Measurements from ENCODE around the gene NXPH1.

Gene NXPH1

DNA sequence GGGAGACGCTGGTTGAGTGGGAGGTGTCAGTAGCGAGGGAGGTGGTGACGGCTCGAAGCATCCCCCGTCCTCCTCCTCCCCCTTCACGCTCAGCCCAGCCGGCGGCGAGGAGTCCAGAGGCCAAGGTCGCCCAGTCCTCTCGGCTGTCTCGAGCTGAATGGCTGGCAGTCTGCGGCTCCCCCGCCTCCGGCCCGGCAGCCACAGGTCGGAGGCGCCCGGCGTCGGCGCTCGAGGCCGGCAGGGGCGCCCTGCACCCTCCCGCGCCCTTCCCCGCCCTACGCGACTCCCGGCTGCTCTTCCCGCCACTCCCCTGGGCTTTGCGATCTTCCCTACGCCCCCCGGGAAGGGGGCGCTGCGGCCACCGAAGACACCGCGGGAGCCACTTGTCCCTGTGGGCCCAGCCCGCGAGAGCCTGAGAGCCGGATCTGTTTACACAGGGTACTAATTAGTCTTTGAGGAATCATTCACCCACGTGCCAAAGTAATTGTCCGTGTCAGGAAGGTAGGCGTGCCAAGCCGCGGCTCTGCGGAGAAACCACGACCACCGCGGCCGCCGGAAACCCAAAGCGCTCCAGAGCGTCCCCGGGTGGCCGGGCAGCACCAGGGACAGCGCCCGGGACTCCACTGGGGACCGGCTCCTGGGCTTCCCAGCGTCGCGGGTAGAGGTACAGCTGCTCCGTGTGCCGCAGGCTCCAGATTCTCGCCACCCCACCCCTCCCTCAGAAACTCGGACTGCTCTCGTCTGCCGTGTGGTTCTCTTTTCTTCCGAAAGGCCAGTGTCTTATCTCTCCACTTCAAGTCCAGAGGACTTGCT is at the start of gene NXPH1:
TSS of gene NXPH1 (plus strand) at position 133 of the 813 bp plus-strand sequence.
- no peak for DNase-seq

DNA sequence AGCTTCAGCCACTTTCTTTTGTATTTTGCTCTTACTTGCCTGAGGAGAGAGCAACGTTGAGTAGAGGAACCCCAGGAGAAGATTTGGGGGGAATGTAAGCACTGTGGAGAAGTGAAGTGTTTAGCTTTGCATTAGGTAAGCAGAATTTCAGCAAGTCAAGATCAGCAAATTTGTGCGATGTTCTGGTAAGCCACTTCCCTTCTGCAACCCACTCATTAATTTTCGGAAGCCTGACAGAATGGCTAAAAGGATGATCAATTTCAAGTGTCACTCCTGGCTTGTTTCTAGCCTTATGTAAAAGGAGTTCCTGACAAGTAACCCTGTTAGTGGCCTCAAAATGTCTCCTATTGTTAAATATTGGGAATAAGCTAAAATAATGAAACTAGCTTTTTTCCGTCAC is 48.5 kb upstream of the NXPH1 start:
- DNase-seq: no peak

DNA sequence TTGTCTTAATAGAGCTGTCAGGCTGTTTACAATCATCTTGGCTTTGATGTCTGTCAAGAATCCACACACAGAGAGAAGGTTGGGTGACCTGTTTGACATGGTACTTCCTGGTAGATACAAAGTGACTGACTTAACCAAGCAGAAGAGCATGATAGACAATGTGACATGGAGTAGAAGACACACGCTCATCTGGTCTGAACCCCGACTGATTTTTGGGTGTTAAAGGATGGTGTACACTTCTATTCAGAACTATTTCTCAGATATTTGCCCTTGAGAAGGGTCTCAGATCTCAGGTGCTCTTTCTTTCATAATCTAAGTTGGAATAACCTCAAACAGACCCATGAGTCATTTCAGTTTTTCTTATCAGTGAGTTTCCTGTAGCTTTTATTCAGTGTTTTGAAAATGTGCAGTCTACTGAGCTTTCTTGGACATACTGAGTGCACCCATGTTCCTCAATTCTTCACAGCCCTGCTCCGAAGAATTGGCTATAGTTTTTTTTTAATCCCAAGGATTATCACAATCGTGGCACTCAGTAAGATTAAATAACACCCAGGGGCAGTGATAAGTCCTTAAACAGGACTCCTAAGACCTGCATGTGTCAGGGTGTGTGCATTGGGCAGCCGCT is 46.4 kb upstream of the NXPH1 start:
- no peak for DNase-seq

DNA sequence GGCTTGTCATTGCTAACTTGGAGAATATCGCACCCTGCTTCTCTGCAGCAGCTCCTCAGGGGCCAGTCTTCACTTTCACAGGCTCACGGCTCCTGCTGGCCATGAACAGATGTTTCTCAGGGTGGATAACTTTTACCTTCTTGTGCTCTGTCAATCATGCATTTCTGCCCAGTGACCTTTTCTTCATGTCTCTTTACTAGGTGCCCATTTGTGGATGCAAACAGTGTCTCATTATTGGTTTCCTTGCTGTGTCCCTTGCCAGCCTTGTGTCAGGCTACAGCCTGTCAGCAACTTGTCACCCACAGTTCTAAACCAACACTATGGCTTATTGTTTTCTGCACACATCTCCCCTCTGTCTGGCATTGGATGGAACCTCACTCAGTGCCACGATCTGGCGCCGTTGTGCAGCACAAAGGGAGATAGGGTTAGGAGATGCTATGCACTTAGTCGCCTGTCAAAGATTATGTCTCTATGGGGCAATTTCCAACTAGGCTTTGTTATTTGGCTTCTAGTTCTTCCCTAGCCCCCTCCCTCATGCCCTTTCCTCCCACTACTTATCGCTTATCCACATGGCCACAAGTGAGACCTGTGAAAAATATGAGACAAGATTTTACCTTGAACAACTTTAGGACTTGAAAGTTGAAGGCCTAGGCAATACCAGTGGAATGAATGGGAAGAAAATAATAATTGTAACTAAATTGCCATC is 45.7 kb upstream of the NXPH1 start:
- DNase-seq: no peak

DNA sequence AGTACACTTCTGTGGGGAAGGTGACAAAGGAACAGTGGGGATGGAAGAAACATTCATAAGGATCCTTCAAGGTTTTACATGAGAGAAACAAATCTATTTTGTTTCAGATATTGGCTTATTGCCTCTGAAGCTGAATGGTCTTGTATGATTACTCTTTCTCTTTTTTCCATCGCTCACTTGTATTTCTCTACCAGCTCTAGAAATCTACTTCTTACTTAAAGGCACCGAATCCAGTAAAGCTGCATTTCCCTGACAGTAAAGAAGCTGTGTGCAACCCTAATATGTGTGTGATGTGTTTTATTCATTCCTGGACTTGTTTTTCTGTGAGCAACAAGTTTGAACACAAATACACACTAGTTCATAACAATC is 45.2 kb upstream of the NXPH1 start:
- DNase-seq: no peak

DNA sequence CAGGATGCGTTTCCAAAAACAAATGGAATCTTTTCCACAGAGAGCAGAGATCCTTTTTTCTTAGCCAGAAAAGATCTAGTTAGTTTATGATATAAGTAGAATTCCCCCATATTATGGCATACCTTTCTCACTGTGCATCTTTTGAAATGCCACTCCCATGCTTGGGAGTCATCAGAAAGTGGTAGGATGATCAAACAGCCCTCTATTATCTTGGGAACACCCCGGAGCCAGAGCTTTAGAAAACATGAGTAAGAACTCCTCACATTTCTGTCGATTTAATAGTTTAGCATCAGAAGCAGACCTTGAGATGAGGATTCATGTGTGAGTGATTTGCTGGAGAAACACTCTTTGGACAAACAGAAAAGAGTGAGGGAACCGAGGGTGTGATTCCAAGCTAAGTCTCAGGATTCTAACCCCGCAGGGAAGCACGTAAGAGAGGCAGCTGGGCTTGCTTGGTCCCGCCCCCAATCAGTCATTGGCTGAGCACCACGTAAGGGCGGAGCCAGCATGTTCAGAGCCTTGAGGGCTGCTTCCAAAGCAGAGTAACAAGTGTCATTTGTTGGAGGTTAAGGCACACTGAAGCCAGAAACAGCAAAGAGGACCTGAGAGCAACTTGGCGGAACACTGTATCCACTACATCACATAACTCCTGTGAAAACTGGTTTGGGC is 43.7 kb upstream of the NXPH1 start:
- no peak for DNase-seq

DNA sequence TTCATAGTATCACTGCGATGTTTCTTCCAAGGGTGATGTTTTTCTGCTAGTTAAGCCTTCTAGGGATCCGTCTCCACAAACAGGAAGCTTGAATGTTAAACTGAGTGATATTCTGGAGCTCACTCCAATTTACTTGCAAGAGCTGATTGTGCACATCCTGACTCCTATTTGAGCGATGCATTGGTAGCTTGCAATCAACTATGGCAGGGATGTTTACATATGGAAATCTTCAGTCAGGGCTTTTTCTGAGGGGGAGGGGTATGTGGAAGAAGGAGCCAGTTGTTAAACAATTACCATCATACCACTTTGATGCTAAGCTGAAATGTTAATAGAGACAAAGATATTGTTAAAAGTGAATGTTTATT is 43.2 kb upstream of the NXPH1 start:
- DNase-seq: no peak

DNA sequence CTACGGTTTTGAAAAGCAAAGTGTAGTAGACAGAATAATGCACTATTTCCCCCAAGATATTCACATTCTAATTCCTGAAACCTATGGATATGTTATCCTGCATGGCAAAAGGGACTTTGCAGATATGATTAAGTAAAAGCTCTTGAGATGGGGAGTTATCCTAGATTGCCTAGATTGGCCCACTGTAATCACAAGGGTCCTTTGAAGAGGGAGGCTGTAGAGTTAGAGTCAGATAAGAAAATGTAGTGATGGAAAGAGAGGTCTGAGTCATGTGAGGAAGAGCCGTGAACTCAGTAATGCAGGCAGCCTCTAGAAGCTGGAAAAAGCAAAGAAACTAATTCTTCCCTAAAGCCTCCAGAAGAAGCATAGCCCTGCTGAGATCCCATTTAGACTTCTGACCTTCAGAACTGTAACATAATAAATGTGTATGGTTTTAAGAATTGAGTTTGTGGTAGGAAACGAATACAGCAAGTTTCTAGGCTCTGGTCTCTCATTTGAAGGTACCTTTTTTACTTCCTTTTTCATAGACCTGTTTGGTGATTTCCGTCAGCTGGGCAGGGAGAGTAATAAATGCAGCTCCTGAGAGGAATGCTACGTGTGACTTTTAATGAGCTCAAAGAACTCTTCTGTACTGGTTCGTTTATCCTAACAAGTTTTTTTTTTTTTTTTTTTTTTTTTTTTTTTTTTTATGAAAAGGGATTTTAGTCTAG is 41.9 kb upstream of the NXPH1 start:
- DNase-seq: no peak

DNA sequence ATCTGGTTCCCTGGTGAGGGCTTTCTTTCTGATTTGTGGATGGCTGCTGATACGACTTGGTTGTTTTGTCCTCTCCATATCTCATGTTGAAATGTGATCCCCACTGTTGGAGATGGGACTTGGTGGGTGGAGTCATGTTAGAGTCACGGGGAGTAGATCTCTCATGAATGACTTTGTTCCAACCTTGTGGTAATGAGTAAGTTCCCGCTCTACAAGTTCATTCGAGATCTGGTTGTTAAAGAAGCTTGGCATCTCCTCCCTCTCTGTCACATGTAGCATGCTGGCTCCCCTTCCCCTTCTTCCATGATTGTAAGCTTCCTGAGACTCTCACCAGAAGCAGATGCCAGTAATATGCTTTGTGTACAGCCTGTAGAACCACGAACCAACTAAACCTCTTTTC is 37.1 kb upstream of the NXPH1 start:
- DNase-seq: no peak

DNA sequence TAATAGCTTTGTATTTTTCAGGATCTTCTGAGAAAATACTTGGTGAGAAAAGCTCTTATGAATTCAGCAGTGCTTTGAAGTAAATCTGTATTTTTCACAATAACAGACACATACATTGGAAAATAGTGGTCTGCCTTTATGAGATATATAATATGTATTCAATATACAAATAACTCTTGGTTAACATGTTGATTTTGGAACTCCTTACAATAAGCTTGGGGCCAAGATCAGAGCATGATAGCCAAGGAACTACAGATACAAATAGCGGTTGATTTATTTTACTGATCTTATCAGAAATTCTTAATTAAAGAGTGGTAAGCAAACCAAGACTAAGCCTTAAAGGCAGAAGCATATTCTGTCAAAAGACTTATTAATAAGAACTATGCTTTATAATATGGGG is 24.5 kb upstream of the NXPH1 start:
- no peak for DNase-seq

DNA sequence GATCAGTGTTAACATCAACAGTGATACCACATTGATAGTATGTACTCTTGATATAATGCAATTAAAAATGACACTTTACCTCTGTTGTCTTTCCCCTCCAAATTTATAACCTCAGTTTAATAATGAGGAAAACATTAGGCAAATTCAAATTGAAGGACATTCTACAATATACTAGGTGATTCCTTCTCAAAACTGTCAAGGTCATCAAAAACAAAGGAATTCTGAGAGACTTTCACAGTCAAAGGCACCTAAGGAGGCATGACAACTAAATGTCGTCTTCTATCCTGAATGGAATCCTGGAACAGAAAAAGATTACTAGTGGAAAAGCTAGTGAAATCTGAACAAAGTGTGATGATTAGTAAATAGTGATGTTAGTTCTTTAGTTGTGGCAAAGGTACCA is 22.3 kb upstream of the NXPH1 start:
- no peak for DNase-seq

DNA sequence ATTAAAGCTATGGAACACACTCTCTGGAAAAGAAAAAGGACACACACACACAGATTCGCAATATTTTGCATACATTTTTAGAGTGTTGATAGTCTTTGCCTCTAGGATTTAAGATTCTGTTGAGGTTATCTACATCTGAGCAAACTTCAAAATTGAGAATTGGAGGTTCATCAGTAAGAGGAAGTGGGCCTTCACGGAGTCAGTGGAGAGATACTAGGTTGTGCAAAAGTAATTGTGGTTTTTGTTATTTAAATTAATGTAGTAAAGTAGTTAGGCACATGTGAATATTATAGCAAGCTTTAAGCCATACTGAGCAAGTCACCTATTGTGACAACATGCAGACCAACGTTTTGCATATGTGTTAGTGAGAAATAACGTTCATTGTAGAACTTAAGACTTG is 19.8 kb upstream of the NXPH1 start:
- no peak for DNase-seq

DNA sequence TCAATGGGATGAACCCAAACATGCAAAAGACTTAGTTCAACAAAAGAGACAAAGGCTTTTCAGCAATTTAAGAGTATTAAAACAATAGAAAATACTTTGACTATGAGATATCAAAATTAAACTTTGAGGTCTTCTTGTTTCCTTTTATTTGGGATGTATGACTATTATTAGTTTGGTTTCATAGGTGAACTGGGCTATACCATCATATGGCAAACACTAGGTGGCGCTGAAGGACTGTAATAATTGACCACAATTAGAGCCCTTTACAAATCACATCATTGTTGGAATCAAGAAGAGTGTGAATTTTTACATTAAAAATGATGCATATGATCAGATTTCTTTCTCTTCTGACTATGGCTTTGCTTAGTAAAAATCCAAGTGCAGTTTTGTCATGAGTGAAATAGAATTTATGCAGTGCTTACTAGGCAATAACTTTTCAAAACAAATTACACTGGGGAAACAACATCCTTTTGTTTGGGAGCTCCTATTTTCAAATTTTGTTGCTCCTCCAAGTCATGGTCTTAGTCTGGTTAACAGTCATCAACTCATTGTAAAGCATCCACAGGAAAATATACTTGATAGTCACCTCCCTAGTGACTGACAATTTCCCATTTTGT is 14.7 kb upstream of the NXPH1 start:
- peak; percentile 11 for DNase-seq

DNA sequence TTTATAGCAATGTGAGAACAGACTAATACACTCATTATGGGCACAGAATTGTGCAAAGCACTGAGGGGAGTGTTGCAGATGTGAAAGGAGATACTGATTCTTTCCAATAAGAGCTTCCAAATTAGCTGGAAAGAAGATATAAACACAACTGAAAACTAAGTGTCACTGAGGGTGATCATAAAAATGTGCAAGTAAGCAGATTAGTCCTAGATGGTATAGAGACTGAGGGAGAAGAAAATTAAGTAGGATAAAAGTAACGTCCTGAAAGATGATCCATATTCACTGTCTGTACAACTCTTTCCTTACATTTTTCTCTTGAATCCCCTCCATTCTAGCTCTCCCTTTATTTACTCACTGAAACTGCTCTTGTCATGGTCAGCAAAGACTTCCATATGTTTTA is 11.2 kb upstream of the NXPH1 start:
- no peak for DNase-seq

DNA sequence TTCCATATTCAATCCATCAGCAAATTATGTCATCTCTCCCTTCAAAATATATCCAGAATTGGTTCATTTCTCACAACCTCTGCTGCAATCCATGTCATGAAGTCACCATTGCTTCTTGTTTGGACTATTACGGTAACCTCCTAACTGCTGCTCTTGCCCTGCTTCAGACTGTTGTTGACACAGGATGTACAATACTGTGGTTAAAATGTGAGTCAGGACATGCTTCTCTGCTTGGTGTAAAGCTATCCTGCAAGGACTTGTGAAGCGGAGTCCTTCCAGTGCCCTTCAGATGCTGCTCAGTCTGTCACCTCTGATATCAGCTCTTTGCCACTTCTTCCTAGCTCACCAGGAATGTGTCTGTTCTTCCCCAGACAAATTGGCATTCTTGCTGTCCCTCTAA is 10.4 kb upstream of the NXPH1 start:
- DNase-seq: no peak

DNA sequence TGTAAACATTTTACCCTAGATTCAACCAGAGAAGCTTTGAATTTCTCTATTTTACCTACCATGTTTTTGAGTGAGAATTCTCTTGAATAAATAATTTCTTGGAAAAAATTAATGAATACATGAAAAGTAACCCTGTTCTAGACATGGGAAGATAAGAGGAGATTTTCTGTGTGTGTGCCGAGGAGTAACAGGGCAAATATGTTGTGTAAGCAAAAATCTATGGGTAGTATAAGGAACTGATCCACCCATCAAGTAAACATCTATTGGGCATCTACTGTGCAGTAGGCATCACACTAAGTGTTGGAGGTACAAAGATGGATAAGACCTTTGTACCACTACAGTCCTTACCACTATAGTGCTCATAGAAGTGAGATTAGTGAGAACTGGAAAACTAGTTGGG is 8.2 kb upstream of the NXPH1 start:
- DNase-seq: no peak

DNA sequence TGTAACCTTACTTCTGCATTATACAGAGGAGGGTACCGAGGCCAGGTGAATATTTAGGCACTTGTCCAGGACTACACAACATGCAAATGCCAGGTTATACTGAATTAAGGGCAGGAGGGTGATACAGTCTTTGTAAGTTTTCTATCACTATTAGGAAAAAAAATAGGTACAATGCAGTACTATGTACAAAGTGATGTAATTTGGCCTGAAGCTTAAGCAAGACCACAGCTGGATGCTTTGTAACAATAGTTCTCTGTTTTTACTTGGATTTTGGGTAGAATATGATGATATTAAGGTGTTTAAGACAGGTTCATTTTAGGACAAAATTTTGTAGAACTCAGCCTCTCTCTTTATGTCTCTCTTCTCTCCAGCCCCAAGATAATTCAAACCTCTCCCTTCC is 2.8 kb upstream of the NXPH1 start:
- DNase-seq: no peak

DNA sequence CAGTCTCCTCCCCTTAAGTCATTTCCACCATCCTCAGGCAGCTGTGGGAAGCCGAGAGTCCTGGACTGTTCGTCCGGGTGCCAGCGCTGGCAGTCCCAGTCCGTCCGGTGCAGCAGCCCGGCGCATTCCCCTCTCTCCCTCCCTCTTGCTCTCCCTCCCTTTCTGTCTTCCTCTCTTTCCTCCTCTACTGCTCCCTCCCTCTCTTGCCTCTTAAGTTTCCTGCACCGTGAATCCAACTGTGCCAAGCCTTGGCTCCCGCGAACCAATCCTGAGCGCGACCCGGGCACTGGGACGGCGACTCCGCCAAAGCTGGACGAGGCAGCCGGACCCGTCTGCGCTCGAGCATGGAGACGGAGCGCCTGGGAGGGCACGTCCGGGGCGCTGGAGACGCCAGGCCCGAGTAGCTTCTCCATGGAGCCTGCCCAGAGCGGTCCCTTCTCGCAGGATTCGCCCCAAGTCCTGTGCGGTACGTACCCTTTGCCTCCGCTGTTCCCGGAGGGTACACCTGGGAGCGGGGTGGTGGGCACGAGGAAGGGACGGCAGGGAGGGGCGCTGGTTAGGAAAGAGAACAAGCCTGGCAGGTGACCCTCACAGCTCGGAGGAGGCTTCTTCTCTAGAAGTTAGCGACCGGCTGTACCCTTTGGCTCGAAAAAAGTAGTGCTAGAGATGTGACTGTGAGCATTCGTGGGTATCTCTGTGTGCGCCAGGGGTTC is 1.0 kb downstream of the NXPH1 start:
- no peak for DNase-seq

DNA sequence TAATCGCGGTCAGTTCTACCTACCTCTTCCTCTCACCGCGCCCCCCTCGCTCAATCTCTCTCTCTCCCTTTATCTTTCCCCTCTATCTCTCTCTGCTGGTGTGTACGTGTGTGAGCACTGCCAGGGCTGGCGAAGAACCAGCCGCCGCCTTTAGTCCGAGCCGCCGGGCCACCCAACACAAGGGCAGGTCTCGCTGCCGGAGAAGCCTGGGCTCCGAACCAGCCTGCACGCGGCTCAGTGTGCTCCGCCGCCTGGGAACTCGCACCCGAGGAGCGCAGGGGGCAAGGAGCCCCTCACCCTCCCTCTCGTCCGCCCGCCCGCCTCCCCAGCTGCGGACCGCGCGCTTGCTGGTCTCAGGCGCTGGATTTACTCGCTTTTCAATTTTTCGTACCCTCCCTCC is 1.7 kb downstream of the NXPH1 start:
- no peak for DNase-seq

DNA sequence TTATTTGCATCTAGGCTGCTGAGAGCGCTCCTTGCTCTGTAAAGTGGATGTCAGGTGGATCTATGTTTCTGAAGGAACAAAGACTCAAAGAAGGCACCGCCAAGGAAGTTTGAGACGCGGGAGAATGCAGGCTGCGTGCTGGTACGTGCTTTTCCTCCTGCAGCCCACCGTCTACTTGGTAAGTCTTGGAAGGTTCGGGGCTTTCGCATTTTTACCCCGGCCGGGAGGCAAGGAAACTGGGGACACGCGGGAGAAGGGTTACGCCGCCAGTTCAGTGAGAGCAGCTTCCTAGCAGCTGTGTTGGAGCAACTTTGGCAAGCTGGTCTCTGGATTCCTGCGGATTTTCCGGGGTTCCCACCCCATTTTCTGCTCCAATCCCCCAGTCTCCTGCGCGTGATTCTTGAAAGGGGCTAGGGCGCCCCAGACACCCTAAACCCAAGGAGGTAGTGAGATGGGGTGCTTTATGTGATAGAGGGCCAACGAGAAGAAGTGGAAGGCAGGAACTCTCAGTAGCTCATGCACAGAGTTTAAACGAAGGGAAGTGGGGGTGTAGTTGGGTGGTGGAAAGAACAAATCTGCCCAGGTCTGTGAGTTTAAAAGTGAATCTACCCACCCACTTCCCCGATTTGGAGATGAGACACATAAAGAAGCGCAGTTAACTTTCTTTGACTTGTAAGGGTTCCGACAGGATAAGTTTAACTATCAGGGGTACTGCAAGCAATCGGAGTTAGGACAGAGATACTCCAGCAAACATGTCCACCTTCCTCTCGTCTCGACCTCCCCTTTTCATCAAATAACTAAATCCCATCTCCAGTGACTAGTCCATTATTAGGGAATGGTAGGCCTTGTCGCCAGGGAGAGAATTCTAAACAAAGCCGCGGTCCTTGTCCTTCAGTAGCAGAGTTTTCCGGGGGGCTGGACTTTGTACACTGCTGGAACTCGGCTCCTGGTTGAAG is 2.5 kb downstream of the NXPH1 start:
- no peak for DNase-seq

DNA sequence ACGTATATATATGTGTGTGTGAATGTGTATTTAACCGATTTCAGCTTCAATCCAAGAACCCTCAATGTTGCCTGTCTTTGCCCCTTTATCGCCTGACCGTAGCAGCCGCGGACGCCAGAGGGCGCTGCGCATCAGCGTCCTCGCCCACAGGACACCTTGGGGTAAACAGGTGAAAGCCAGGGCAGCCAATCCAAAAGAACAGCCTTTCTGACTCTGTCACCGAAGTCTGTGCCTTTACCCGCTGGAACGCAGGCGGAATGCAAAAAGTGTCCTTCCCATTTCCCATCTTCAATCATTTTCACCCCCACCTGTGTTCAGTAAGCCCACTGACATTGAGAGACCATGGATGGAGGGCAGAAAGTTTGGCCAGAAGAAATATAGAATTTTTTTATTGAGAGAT is 3.6 kb downstream of the NXPH1 start:
- DNase-seq: no peak
